H1 (cell line): ENCODE results near the gene DOK1. TPM values are rescaled to one million over a fixed set of nuclear protein-coding genes. Genes with fewer than 3 reads are reported as not detected.

Experiments
- CTCF ChIA-PET: fragments of 300-600 bp; sonication (Branson Sonifier 250); formaldehyde crosslinking; loops from one replicate; lab custom pipeline; 2021; ENCODE audit not compliant: partially characterized antibody; lab: Charles Lee
- POLR2A ChIA-PET: fragments of 300-600 bp; sonication (Branson Sonifier 250); formaldehyde crosslinking; loops from one replicate; lab custom pipeline; 2021; ENCODE audit warnings: inconsistent platforms; ENCODE audit not compliant: partially characterized antibody; lab: Charles Lee
- DNase-seq, 2 experiments: peaks; one replicate each; pipeline versions ENCODE4 v3.0.0 to v3.0.0-alpha.2; 2010 to 2022; ENCODE audit warnings: low spot score in 2 of 2, low read depth in 1 of 2, mixed read lengths in 1 of 2
- FAIRE-seq: peaks from 2 replicates; lab custom pipeline; 2011; peaks lifted over from hg19 to GRCh38; lab: Jason Lieb, UNC
- H2AFZ ChIP-seq: 2 replicates; pipeline ENCODE4 v1.8.1; 2012; ENCODE audit warnings: low read length, inconsistent platforms
- H2AK5ac ChIP-seq: 2 replicates; pipeline ENCODE4 v1.6.1; 2013; ENCODE audit warnings: low read depth, low read length
- H2BK120ac ChIP-seq: replicated peaks from 2 replicates; pipeline ENCODE3; 2013; ENCODE audit warnings: low read depth, low read length, inconsistent platforms
- H2BK12ac ChIP-seq: 2 replicates; pipeline ENCODE4 v1.6.1; 2013; ENCODE audit warnings: low read depth, low read length
- H2BK15ac ChIP-seq: 2 replicates; pipeline ENCODE4 v1.6.1; 2013; ENCODE audit warnings: low read length
- H2BK20ac ChIP-seq: 2 replicates; pipeline ENCODE4 v1.6.1; 2013; ENCODE audit warnings: low read length
- H2BK5ac ChIP-seq: 2 replicates; pipeline ENCODE4 v1.6.1; 2013; ENCODE audit warnings: low read depth, low read length
- H3K14ac ChIP-seq: 2 replicates; pipeline ENCODE4 v1.6.1; 2013; ENCODE audit warnings: inconsistent platforms; ENCODE audit not compliant: insufficient read length
- H3K18ac ChIP-seq: 2 replicates; pipeline ENCODE4 v1.6.1; 2013; ENCODE audit warnings: low read length; ENCODE audit errors: extremely low read depth
- H3K23ac ChIP-seq: 2 replicates; pipeline ENCODE4 v1.6.1; 2013; ENCODE audit warnings: inconsistent platforms; ENCODE audit not compliant: insufficient read length
- H3K23me2 ChIP-seq: 2 replicates; pipeline ENCODE4 v1.6.1; 2013; ENCODE audit warnings: low read depth, low read length
- H3K27ac ChIP-seq: 2 replicates; pipeline ENCODE4 v1.6.1; 2011; ENCODE audit warnings: low read depth, low read length, inconsistent platforms
- H3K27me3 ChIP-seq, 4 experiments: replicated peaks in 1 of 4; 1 replicate in 1 of 4; 2 replicates in 3 of 4; pipeline versions ENCODE4 v1.6.1 to v1.8.1; 2011 to 2013; ENCODE audit warnings: low read length in 3 of 4, mild to moderate bottlenecking in 3 of 4, inconsistent platforms in 2 of 4, mixed read lengths in 2 of 4, moderate library complexity in 1 of 4; ENCODE audit not compliant: control insufficient read depth in 3 of 4, insufficient read depth in 3 of 4; ENCODE audit errors: extremely low read depth in 1 of 4
- H3K36me3 ChIP-seq, 4 experiments: 2 replicates each; pipeline versions ENCODE4 v1.6.1 to v1.8.1; 2011 to 2013; ENCODE audit warnings: mild to moderate bottlenecking in 4 of 4, low read length in 3 of 4, moderate library complexity in 2 of 4, control low read depth in 1 of 4, inconsistent platforms in 1 of 4; ENCODE audit not compliant: insufficient read depth in 4 of 4, control insufficient read depth in 2 of 4
- H3K4ac ChIP-seq: replicated peaks from 2 replicates; pipeline ENCODE3; 2013; ENCODE audit warnings: low read length, low read depth, mixed read lengths, inconsistent platforms; ENCODE audit not compliant: insufficient read length
- H3K4me1 ChIP-seq, 4 experiments: replicated peaks in 1 of 4; 1 replicate in 1 of 4; 2 replicates in 3 of 4; pipeline versions ENCODE4 v1.6.1 to v1.8.1; 2011 to 2013; ENCODE audit warnings: low read length in 3 of 4, inconsistent platforms in 2 of 4, mixed read lengths in 1 of 4; ENCODE audit not compliant: insufficient read depth in 4 of 4, control insufficient read depth in 3 of 4
- H3K4me2 ChIP-seq, 2 experiments: 2 replicates each; pipeline versions ENCODE4 v1.6.1 to v1.8.1; 2011 to 2013; ENCODE audit warnings: low read depth in 2 of 2, low read length in 2 of 2, control low read depth in 1 of 2, inconsistent platforms in 1 of 2, mild to moderate bottlenecking in 1 of 2; ENCODE audit not compliant: insufficient read depth in 1 of 2
- H3K4me3 ChIP-seq, 4 experiments: fragments of 200-600, 300-600 bp in 1 of 4; sonication (generic), shearing (Covaris generic), sonication (Bioruptor Twin) in 1 of 4; 2 replicates each; pipeline versions ENCODE4 v1.5.1 to v1.8.1; 2011 to 2016; ENCODE audit warnings: low read length in 4 of 4, low read depth in 3 of 4, control low read depth in 2 of 4, inconsistent platforms in 2 of 4, mild to moderate bottlenecking in 2 of 4, mixed read lengths in 1 of 4, moderate library complexity in 1 of 4; ENCODE audit not compliant: insufficient read depth in 2 of 4; ENCODE audit errors: extremely low read depth in 1 of 4
- H3K56ac ChIP-seq: replicated peaks from 2 replicates; pipeline ENCODE3; 2013; ENCODE audit warnings: low read depth, mild to moderate bottlenecking, mixed read lengths, low read length, inconsistent platforms; ENCODE audit not compliant: insufficient read length
- H3K79me1 ChIP-seq: 2 replicates; pipeline ENCODE4 v1.6.1; 2013; ENCODE audit warnings: low read depth, low read length, control low read depth
- H3K79me2 ChIP-seq, 2 experiments: 2 replicates each; pipeline versions ENCODE4 v1.6.1 to v1.8.1; 2012 to 2013; ENCODE audit warnings: low read length in 2 of 2, mild to moderate bottlenecking in 2 of 2, inconsistent platforms in 1 of 2; ENCODE audit not compliant: insufficient read depth in 2 of 2, control insufficient read depth in 1 of 2
- H3K9ac ChIP-seq, 4 experiments: replicated peaks in 1 of 4; 1 replicate in 1 of 4; 2 replicates in 3 of 4; pipeline versions ENCODE4 v1.6.1 to v1.8.1; 2011 to 2013; ENCODE audit warnings: low read depth in 3 of 4, low read length in 3 of 4, control low read depth in 2 of 4, mild to moderate bottlenecking in 2 of 4, moderate library complexity in 2 of 4, inconsistent platforms in 1 of 4; ENCODE audit errors: extremely low read depth in 1 of 4
- H3K9me3 ChIP-seq, 2 experiments: 2 replicates each; pipeline versions ENCODE4 v1.6.1 to v1.8.1; 2012 to 2013; ENCODE audit warnings: mild to moderate bottlenecking in 2 of 2, moderate library complexity in 2 of 2, control low read depth in 1 of 2, inconsistent platforms in 1 of 2, low read depth in 1 of 2, low read length in 1 of 2, mixed read lengths in 1 of 2; ENCODE audit not compliant: insufficient read depth in 2 of 2
- H4K20me1 ChIP-seq, 2 experiments: replicated peaks in 1 of 2; 2 replicates each; pipeline versions ENCODE3 to v1.8.1; 2011 to 2013; ENCODE audit warnings: inconsistent platforms in 2 of 2, low read length in 2 of 2, mild to moderate bottlenecking in 1 of 2; ENCODE audit not compliant: insufficient read depth in 2 of 2, control insufficient read depth in 1 of 2
- H4K5ac ChIP-seq: 2 replicates; pipeline ENCODE4 v1.6.1; 2013; ENCODE audit warnings: low read length, low read depth, mixed read lengths, inconsistent platforms; ENCODE audit not compliant: insufficient read length
- H4K8ac ChIP-seq: 2 replicates; pipeline ENCODE4 v1.8.0; 2013; ENCODE audit warnings: mild to moderate bottlenecking, moderate library complexity, low read length, inconsistent platforms; ENCODE audit not compliant: insufficient read depth; ENCODE audit errors: extremely low read depth
- H4K91ac ChIP-seq: replicated peaks from 2 replicates; pipeline ENCODE3; 2013; ENCODE audit warnings: low read length, mixed read lengths, inconsistent platforms; ENCODE audit not compliant: insufficient read length
- BRCA1 ChIP-seq: IDR thresholded peaks from 2 replicates; pipeline ENCODE4 v1.6.1; 2012; ENCODE audit warnings: low read depth, low read length, improper control_type of control experiment
- CBX5 ChIP-seq: fragments of 300-800, 300-1000 bp; sonication (generic); IDR thresholded peaks from 2 replicates; pipeline ENCODE4 v1.7.1; 2016; ENCODE audit warnings: antibody characterized with exemption, low read length, low read depth
- CBX8 ChIP-seq: fragments of 300-800, 300-1000 bp; sonication (generic); IDR thresholded peaks from 2 replicates; pipeline ENCODE4 v1.7.1; 2016; ENCODE audit warnings: low read depth, low read length, borderline replicate concordance
- CEBPB ChIP-seq: IDR thresholded peaks from 2 replicates; pipeline ENCODE4 v1.6.1; 2012; ENCODE audit warnings: low read depth, low read length
- HDAC2 ChIP-seq, 2 experiments: fragments of 300-600 bp in 1 of 2; sonication (generic) in 1 of 2; IDR thresholded peaks; 2 replicates each; pipeline ENCODE4 v1.6.1; 2011 to 2012; ENCODE audit warnings: low read depth in 2 of 2, low read length in 2 of 2, mild to moderate bottlenecking in 2 of 2, moderate library complexity in 2 of 2, borderline replicate concordance in 1 of 2, inconsistent platforms in 1 of 2
- JUND ChIP-seq: IDR thresholded peaks from 2 replicates; pipeline ENCODE4 v1.6.1; 2011; ENCODE audit warnings: mild to moderate bottlenecking, improper control_type of control experiment, low read length
- RXRA ChIP-seq: IDR thresholded peaks from 2 replicates; pipeline ENCODE4 v1.6.1; 2011; ENCODE audit warnings: low read depth, mild to moderate bottlenecking, low read length, moderate library complexity; ENCODE audit not compliant: insufficient read depth
- SIX5 ChIP-seq: IDR thresholded peaks from 2 replicates; pipeline ENCODE4 v1.6.1; 2011; ENCODE audit warnings: mild to moderate bottlenecking, low read depth, low read length
- SP1 ChIP-seq: IDR thresholded peaks from 2 replicates; pipeline ENCODE4 v1.6.1; 2011; ENCODE audit warnings: low read depth, low read length
- SRF ChIP-seq: IDR thresholded peaks from 2 replicates; pipeline ENCODE4 v1.6.1; 2011; ENCODE audit warnings: mild to moderate bottlenecking, low read depth, low read length, moderate library complexity
- TBP ChIP-seq: IDR thresholded peaks from 2 replicates; pipeline ENCODE4 v1.6.1; 2011; ENCODE audit warnings: low read depth, low read length, improper control_type of control experiment
- WGBS, 2 experiments: shearing (Covaris generic) in 1 of 2; methylation state at CpG; one replicate each; pipeline versions ENCODE4 v1.1.6 to v1.1.7; 2013 to 2015; ENCODE audit warnings: low lambda C conversion rate in 2 of 2, mixed read lengths in 2 of 2, inconsistent platforms in 1 of 2, low coverage in 1 of 2, missing lambda C conversion rate in 1 of 2; ENCODE audit not compliant: insufficient replicate concordance in 2 of 2, insufficient coverage in 1 of 2, insufficient read length in 1 of 2; ENCODE audit errors: extremely low coverage in 1 of 2, missing lambda C conversion rate in 1 of 2; 5-methylcytosine and 5-hydroxymethylcytosine counted together
- polyA plus RNA-seq, 7 experiments: library from polyadenylated mRNA; depleted of rRNA in 3 of 7; stranded (reverse) in 5 of 7; unstranded in 2 of 7; fragments of >200 nt in 5 of 7; fragments of 200-250 nt in 2 of 7; gene quantifications; 1 replicate in 5 of 7; 2 replicates in 1 of 7; 4 replicates in 1 of 7; pipeline versions ENCODE4 v1.2.1 to v1.2.3, GENCODE V29; 2011 to 2013; ENCODE audit warnings: missing spikeins in 2 of 7, mixed read lengths in 2 of 7
- total RNA-seq: library from RNA; stranded (reverse); fragmentation: NEBNext Ultra II Directional; extraction: Animal tissue kit (Norgen Biotek cat#: 25700); gene quantifications from 2 replicates; pipeline ENCODE4 v1.2.1, GENCODE V29; 2021

The DOK1 gene
- total and polyA plus RNA-seq, 2 of the 8 experiments (the other 6 are each of a cell fraction or from before 2014, with no cell fraction given): 11.0 to 14.3 TPM

DNA sequence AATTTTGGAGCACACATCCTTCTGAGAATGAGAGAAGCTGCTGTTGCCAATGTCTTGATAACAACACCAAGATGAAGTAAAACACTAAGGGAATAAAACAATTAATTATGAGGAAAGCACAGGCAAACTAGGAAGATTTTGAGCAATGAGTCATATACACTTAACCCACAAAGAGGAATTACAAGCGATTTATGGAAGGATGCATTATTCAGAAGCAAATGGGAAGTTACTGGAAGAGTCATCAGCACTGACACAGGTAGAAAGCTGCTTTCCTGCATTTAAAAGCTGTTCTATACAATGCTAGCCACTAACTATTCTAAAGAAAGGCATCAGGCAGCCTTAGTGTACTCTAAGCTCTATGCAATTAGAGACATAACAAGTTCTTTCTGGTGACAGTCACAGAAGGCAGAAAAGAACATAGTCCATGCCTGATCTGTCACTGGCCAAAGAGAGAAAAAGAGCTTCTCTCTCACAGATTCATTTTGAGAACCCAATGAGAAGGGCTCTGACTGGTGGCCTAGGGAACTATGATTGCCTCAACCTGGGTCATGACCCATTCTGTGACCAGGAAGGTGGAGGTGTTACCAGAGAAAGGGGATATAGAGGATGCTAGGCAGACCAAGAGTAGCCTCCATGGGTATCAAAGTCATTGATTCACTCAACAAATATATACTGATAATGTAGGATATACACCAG, 48.2 kb downstream of the DOK1 start:
- no peak overlapping the region for H4K8ac ChIP-seq
- H3K14ac ChIP-seq: no peak overlapping the region
- H2BK5ac ChIP-seq: no peak overlapping the region
- H2AK5ac ChIP-seq: no peak overlapping the region
- H3K4me2 ChIP-seq: no peak overlapping the region
- no peak overlapping the region for H3K9ac ChIP-seq
- no peak for TF ChIP-seq TBP
- TF ChIP-seq RXRA: no peak
- no peak for TF ChIP-seq CBX5
- no peak for TF ChIP-seq SP1
- TF ChIP-seq CBX8: no peak
- no peak for TF ChIP-seq CEBPB
- no peak for TF ChIP-seq HDAC2 (IDR thresholded peaks at IDR 0.05; ENCODE audit: borderline replicate concordance in 1 of 2, low read depth in 2 of 2, low read length in 2 of 2)
- no peak for TF ChIP-seq BRCA1
- TF ChIP-seq JUND: no peak
- no peak for TF ChIP-seq SIX5
- TF ChIP-seq SRF: no peak
- H3K79me2 ChIP-seq: no peaks in the 10 kb centered on the region
- H3K27ac ChIP-seq: no peak overlapping the region
- no peak overlapping the region for H2BK120ac ChIP-seq
- H3K4me1 ChIP-seq: no peaks in the 10 kb centered on the region
- no peak for DNase-seq
- H4K20me1 ChIP-seq: no peaks in the 10 kb centered on the region
- POLR2A ChIA-PET: no interaction called here
- WGBS, 2 experiments: 67% methylated on average over 1 of the region's 1 CpG; no CpG with 5 or more reads in 1 of the 2 experiments
- no peak overlapping the region for H3K4me3 ChIP-seq
- peaks cover 2% of the 10 kb centered on the region; the same call in 1 of the 2 replicates for H3K23me2 ChIP-seq
- H3K23ac ChIP-seq: no peak overlapping the region
- CTCF ChIA-PET: interaction anchor here (1.2 to 6.4 kb wide), 3 partner anchors 10 to 127 kb away, joined by 3 to 50 read pairs (median 3); no protein-coding TSS in a partner anchor
- H2AFZ ChIP-seq: no peak overlapping the region
- no peaks in the 10 kb centered on the region for H3K9me3 ChIP-seq
- H2BK15ac ChIP-seq: no peak overlapping the region
- H3K56ac ChIP-seq: no peak overlapping the region
- H4K91ac ChIP-seq: no peak overlapping the region
- no peak overlapping the region for H3K18ac ChIP-seq
- no peak for FAIRE-seq
- H3K36me3 ChIP-seq: no peaks in the 10 kb centered on the region
- H3K4ac ChIP-seq: no peak overlapping the region
- no peaks in the 10 kb centered on the region for H3K79me1 ChIP-seq
- H2BK12ac ChIP-seq: no peak overlapping the region
- no peak overlapping the region for H4K5ac ChIP-seq
- H2BK20ac ChIP-seq: no peak overlapping the region
- H3K27me3 ChIP-seq: peaks cover 0 to 2% (median 0%) of the 10 kb centered on the region in 4 experiments; a peak in 1 of 7 replicates
